GM18867 (cell line): ENCODE results near the gene ADRA2B.
"Not testable (repeated sequence)": the region's sequence is repeated elsewhere in the genome, so short reads cannot be mapped to it uniquely, and the experiment has no call there.

Experiments used
- ATAC-seq: cut with Tn5 transposase; IDR thresholded peaks from one replicate; pipeline ENCODE4 v1.9.1; 2021; ENCODE audit warnings: mild to moderate bottlenecking, moderate library complexity; ENCODE audit not compliant: unreplicated experiment

Gene ADRA2B

DNA sequence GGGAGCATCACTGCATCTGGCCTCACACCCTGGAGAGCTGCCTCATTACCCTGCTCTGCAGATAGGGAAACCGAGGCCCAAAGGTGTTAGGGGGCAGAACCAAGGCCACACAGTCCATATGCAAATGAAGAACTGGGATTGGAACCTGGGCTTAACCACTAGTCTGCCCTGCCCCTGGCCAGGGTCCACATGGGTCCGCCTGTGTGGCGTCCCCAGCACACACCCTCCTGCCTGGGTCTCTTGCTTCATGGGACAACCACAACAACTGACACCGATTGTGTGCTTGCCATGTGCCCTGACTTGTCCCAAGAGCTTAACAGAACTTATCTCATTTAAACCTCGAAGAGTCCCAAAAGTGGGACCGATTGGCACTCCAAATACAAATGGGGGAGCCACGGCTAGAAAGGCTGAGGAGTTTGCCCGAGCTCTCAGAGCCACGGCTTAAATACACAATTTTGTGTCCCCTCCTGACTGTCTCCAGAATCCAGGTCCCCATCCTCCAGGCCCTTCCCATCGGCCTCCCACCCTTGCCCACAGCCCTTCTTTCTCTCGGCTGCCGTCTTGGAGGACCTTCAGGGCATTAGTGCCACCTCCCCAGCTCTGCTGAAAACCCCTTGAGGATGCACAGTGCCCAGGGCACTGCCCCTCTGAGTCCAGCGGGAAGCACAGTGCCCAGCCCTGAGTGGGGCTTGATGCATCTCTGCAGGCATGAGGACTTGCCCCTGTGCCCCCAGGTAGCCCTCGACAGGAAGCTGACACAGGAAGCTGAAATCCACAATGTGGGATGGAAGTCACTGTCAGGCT lies 34.6 kb upstream of the ADRA2B start:
- no peak for ATAC-seq

DNA sequence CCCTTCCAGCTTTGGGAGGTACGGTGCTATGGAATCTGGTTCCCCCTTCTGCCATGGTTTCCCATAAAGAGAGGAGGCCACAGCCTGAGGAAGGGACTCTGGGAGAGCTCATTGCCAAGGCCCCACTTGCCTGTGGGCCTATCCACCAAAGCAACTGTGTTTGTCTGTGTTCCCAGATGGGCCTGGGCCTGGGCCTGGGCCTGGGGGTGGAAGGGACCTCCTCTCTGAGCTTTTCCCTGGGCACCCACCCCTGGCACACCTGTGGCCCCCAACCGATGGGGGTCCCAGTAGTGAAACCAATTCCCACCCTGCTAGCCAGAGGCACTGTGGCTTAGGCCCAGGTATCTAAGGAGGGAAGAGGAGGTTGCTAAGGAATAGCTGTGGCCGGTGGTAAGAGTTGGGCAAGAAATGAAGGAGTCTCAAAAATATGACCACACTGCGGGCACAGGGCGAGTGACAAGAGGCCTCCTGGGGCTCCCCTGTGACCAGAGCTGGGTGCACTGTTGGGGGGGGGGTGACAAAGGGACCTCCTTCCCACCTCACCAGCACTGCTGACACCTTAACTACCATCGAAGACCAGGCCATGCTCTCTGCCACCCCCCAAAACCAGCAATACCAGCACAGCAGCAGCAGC lies 33.8 kb upstream of the ADRA2B start:
- ATAC-seq: no peak

DNA sequence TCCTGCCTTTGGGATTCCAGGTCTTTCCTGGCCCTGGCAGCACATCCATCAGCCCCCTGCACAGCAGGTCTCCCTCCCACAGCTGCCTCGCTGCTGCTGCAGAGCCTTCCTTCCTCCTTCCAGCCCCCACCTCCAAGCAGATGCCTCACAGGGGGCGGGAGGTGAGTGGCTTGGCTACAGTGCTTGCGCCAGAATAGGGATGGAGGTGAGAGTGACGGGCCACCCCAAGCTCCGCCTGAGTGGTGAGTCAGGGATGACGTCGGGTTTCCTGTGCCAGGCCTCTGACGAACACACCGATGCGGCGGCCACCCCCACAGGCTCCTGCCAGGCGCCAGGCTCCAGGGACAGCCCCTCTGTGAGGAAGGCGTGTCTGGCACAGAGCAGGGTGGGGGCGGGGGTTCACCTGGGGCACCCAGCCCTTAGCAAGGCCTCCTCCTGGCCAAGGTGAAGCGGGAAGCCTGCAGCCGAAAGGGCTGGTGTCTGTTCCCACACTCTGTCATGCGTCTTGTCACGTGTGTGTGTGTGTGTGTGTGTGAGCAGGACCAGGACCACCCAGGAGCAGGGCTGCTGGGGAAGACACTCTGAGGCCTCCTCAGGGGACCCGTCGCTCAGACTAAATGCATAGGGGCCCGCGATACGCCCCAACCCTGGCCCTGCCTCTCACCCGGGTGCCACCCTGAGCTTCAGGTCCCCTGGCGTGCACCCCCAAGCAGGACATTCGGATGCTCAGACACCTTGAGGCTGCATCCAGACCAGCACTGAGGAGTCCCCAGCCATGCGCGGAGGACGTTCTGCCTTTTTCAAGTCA lies 32.2 kb upstream of the ADRA2B start:
- ATAC-seq: peak; percentile 41

DNA sequence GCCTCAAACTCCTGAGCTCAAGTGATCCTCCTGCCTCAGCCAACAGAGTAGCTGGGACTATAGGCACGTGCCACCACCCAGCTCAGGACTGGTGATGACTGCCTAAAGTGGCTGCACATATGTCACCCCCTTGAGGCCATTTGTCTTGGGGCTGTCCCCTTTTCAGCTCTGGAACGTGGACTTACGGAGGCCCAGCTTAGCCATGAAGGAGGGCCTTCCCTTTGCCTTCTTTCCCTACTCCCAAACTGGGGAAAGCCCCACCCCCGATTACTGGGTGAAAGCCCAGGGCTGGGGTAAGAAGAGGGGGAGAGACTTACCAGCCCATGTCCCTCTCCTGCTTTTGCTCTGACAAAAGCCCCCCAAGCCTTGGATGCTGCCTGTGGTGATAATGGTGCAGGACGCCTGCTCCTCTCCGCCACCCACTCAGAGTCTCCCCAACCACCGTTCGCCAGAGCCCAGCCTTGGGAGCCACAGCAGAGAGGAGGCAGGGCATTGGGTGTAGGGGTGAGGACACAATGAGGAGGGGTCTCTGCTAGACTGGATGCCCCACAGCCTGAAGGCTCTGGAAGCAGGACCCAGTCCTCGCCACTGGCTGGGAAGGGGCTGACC lies 31.3 kb upstream of the ADRA2B start:
- ATAC-seq: no peak

DNA sequence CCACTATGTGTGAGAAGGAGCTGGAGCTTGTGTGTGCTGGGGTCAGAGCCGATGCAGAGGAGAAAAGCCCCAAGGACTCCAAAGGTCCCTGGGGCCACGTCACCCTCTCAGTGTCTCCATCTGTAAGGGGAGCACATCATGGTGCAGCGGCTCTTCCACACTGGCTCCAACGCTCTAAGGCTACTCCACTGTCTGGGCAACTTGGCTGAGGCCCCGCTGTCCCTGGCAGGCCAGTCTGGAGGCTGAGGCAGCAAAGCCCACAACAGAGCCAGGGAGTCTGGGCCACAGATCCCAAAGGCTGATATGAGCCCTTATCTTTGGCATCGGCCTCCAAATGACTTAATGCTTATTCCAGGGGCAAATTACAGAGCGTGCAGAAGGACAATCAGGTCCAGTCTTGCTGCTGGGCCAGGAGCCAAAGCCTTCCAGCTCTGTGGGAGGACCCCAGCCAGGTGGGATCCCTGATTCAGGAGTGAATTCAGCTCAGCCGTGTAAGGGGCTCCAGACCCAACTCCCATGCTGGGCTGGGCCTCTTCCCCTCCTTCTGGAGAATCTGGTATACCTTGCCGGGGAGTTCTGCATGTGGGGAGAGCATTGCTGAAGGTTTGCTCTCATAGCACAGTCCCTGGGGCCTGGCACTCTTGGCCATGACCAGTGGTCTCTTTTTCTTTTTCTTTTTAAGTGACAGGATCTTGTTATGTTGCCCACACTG lies 30.7 kb upstream of the ADRA2B start:
- ATAC-seq: no peak

GRCh38 chr2:96146153-96146880 lies 29.9 kb upstream of the ADRA2B start:
- peak; percentile 32 for ATAC-seq

DNA sequence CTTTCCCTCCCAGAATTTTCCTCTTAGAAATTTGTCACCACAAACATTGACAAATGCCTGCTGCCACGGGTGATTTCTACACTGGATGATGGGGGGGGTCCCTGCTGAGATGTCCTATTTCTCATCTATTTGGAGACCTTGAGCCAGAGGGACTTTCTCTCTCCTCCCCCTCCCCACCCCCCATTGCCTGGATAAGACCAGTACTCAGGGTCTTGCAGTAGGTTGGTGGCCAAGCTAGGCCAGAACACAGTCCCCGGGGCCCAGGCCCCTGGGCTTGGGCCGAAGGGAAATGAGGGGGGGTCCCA lies 29.4 kb upstream of the ADRA2B start:
- no peak for ATAC-seq

GRCh38 chr2:96145036-96145847 lies 28.9 kb upstream of the ADRA2B start, which contains the start of gene DUSP2:
TSS of gene DUSP2 (minus strand) at chr2:96145440. CDS start at chr2:96145354, 86 bp downstream.
- peak; percentile 61 for ATAC-seq

DNA sequence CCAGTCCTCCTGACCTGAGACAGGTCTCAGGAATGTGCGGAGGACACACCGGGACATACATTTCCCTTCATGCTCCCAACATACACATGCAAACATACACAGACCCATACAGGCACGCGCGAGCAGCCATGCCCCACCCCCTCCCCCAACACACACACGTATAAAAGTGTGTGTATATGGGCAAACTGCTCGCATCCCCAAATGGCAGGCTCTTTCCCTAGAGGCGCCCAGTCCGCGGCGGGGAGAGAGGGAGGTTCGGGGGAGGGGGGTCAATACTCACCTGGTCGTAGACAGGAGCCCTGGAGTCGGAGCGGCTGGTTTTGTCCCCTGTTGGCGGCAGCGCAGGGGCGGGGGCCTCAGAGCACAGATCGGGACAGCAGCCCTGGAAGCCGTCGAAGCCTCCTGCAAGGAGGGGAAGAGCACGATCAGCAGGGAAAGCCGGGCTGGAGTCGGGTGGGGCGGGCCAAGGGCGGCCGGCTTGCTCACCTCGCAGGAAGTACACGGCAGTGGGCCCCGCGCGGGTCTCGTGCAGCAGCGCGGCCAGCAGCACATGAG lies 28.2 kb upstream of the ADRA2B start:
- no peak for ATAC-seq

DNA sequence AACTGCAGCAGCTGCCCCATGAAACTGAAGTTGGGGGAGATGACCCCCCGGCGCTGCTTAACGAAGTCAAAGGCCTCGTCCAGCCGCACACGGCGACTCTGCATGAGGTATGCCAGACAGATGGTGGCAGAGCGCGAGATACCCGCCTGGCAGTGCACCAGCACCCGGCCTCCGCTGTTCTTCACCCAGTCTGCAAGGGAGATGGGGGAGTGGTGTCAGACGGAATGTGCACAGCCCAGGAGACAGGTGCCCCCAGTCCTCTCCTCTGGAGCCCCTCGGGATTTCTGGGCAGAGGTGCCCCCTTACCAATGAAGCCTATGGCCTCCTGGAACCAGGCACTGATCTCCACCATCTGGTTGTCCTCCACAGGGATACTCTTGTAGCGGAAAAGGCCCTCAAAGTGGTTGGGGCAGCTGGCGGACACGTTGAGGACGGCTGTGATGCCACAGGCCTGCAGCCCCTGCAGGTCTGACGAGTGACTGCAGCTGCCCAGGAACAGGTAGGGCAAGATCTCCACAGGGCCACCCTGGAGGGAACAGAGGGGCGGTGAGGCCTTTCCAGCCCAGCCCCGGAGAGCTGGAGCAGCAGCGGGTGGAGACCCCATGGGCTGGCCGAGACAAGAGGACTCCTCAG lies 27.6 kb upstream of the ADRA2B start:
- no peak for ATAC-seq

GRCh38 chr2:96143231-96143847 lies 27.0 kb upstream of the ADRA2B start:
- no peak for ATAC-seq

GRCh38 chr2:96142217-96143113 lies 26.1 kb upstream of the ADRA2B start:
- ATAC-seq: no peak

DNA sequence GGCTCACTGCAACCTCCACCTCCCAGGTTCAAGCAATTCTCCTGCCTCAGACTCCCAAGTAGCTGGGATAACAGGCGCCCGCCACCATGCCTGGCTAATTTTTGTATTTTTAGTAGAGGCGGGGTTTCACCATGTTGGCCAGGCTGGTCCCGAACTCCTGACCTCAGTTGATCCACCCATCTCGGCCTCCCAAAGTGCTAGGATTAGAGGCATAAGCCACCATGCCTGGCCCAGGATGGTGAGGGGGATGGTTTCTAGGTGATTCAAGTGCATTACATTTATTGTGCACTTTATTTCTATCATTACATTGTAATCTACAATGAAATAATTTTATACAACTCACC lies 25.2 kb upstream of the ADRA2B start:
- ATAC-seq: not testable (repeated sequence)

GRCh38 chr2:96140941-96141623 lies 24.7 kb upstream of the ADRA2B start:
- ATAC-seq: no peak

- no peak for ATAC-seq
These were observed 22.9 kb upstream of the ADRA2B start for GRCh38 chr2:96139181-96139758.
